GM12878 (cell line): ENCODE results near the gene STOML2. TPM values are rescaled to one million over a fixed set of nuclear protein-coding genes. Genes with fewer than 3 reads are reported as not detected.

Source experiments
- BHLHE40 ChIP-seq, 2 experiments: fragments of 450-650 bp in 1 of 2; IDR thresholded peaks; 2 replicates each; pipeline ENCODE4 v1.6.1; 2011 to 2017; ENCODE audit warnings: low read depth in 2 of 2, borderline replicate concordance in 1 of 2, improper control_type of control experiment in 1 of 2, low read length in 1 of 2, mild to moderate bottlenecking in 1 of 2
- GATAD2B ChIP-seq: fragments of 450-650 bp; conservative IDR thresholded peaks from 2 replicates; pipeline ENCODE4 v1.6.1; 2017; ENCODE audit warnings: low read depth, mild to moderate bottlenecking, moderate library complexity
- HDAC6 ChIP-seq: fragments of 200-600 bp; sonication (generic); IDR thresholded peaks from one replicate; pipeline ENCODE4 v1.8.0; 2017; ENCODE audit warnings: antibody characterized with exemption; ENCODE audit not compliant: unreplicated experiment
- HDGF ChIP-seq: fragments of 450-650 bp; IDR thresholded peaks from 2 replicates; pipeline ENCODE4 v1.6.1; 2016; ENCODE audit warnings: antibody characterized with exemption
- MEF2B ChIP-seq: fragments of 450-650 bp; IDR thresholded peaks from 2 replicates; pipeline ENCODE4 v1.6.1; 2018; ENCODE audit warnings: mild to moderate bottlenecking, moderate library complexity; ENCODE audit not compliant: partially characterized antibody, poor library complexity, severe bottlenecking
- RAD51 ChIP-seq: fragments of 450-650 bp; IDR thresholded peaks from 2 replicates; pipeline ENCODE4 v1.6.1; 2016; ENCODE audit warnings: moderate library complexity, mild to moderate bottlenecking, inconsistent platforms
- RBBP5 ChIP-seq: fragments of 200-600 bp; sonication (generic); conservative IDR thresholded peaks from 2 replicates; pipeline ENCODE4 v1.6.1; 2016
- RCOR1 ChIP-seq: conservative IDR thresholded peaks from 2 replicates; pipeline ENCODE4 v1.6.1; 2012; ENCODE audit warnings: low read depth, low read length, improper control_type of control experiment
- RFX5 ChIP-seq: IDR thresholded peaks from 2 replicates; pipeline ENCODE4 v1.6.1; 2011; ENCODE audit warnings: low read depth, low read length, improper control_type of control experiment
- SIN3A ChIP-seq: IDR thresholded peaks from 2 replicates; pipeline ENCODE4 v1.6.1; 2012; ENCODE audit warnings: low read depth, low read length, improper control_type of control experiment
- STAT3 ChIP-seq: IDR thresholded peaks from 2 replicates; pipeline ENCODE4 v1.6.1; 2011; ENCODE audit warnings: low read depth, low read length, improper control_type of control experiment
- ZNF207 ChIP-seq: fragments of 450-650 bp; IDR thresholded peaks from 2 replicates; pipeline ENCODE4 v1.6.1; 2014; ENCODE audit warnings: antibody characterized with exemption, mild to moderate bottlenecking, borderline replicate concordance
- ZNF384 ChIP-seq: IDR thresholded peaks from 2 replicates; pipeline ENCODE4 v1.6.1; 2012; ENCODE audit warnings: low read depth, mild to moderate bottlenecking, low read length, improper control_type of control experiment, borderline replicate concordance
- polyA plus RNA-seq, 11 experiments: library from polyadenylated mRNA; depleted of rRNA in 4 of 11; unstranded in 6 of 11; stranded (reverse) in 5 of 11; fragments of >200 nt; fragmentation: Nextera tagmentation in 4 of 11; fragmentation: Illumina TruSeq in 1 of 11; extraction: Ambion mirVana in 4 of 11; extraction: Trizol in 1 of 11; gene quantifications; 1 replicate in 1 of 11; 2 replicates in 10 of 11; pipeline versions ENCODE4 v1.2.1 to v1.2.3, GENCODE V29; 2011 to 2016; ENCODE audit warnings: inconsistent platforms in 2 of 11, missing spikeins in 2 of 11, low read depth in 1 of 11
- total RNA-seq, 4 experiments: library from RNA; depleted of rRNA in 3 of 4; stranded (reverse); fragments of >200 nt in 3 of 4; fragmentation: Illumina TruSeq in 1 of 4; extraction: Trizol in 1 of 4; gene quantifications; 2 replicates each; pipeline versions ENCODE4 v1.2.1 to v1.2.3, GENCODE V29; 2013 to 2021
- TF ChIP-seq, protein P1 (sequence below): fragments of 450-650 bp; IDR thresholded peaks from 2 replicates; pipeline ENCODE4 v1.6.1; 2017; ENCODE audit warnings: borderline replicate concordance
- TF ChIP-seq, protein P2 (sequence below): IDR thresholded peaks from 2 replicates; pipeline ENCODE4 v1.6.1; 2011; ENCODE audit warnings: low read depth, low read length, improper control_type of control experiment, borderline replicate concordance
- TF ChIP-seq, protein P3 (sequence below): fragments of 450-650 bp; IDR thresholded peaks from 2 replicates; pipeline ENCODE4 v1.6.1; 2017; ENCODE audit warnings: antibody characterized with exemption, mild to moderate bottlenecking, moderate library complexity
- TF ChIP-seq, protein P4 (sequence below): IDR thresholded peaks from 2 replicates; pipeline ENCODE4 v1.6.1; 2011; ENCODE audit warnings: borderline replicate concordance, low read depth, mild to moderate bottlenecking, moderate library complexity, low read length; ENCODE audit not compliant: insufficient read depth, poor library complexity, severe bottlenecking
- TF ChIP-seq, protein P5 (sequence below): fragments of 450-650 bp; IDR thresholded peaks from 2 replicates; pipeline ENCODE4 v1.6.1; 2017; ENCODE audit warnings: mild to moderate bottlenecking
- TF ChIP-seq, protein P6 (sequence below): IDR thresholded peaks from 2 replicates; pipeline ENCODE4 v1.6.1; 2012; ENCODE audit warnings: low read depth, low read length, improper control_type of control experiment

Gene STOML2
- total and polyA plus RNA-seq, 10 of the 15 experiments (the other 5 are each of a cell fraction or from before 2014, with no cell fraction given) = 112 to 284 (median 207) TPM

DNA sequence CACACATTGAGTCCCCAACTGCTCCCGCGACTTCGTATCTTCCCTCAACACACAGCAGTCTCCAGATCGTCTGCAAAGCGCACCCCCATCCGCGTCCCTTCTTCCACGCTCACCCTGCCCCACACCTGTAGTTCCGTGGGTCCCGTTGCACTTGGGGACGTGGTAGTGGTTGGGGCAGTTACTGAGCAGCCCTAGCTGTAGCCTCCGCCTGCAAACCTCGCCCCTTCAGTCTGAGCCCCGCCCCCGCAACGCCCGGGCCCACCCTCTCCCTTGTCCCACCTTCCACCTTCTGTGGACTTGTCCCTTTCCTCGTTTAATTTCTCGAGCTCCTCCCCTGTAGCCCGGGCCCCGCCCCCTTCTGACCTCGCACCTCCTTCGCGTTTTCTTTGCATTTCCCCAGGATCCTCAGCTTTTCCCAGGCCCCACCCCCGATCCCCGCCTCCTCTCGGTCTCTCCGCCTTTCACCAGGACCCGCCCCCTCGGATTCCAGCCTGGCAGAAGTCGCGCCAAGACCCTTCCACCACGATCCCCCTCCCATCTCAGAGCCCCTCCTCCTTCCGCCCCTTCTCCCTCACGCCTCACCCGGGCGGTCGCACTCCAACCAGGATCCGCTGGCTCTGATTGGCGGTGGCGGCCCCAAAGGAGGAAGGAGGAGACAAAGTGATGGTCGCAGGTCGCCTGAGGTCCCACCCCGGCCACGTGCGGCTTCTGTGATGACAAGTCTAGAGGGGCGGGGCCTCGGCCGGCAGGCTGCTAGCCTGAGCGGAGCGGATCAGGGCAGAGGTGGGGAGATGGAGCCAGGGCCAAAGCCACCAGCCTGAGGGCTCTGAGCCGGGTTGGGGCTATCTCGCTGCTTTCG is 13.0 kb upstream of the STOML2 start, which contains the start of gene ATOSB (continued):
- TF ChIP-seq ZNF207 (no peak), STAT3 (no peak), RFX5 (no peak), SIN3A (peak; percentile 40), HDGF (no peak; the same call in 1 of the 2 replicates), BHLHE40 (IDR thresholded peaks at IDR 0.05; ENCODE audit: borderline replicate concordance in 1 of 2, low read depth in 2 of 2, low read length in 1 of 2) (peak; percentile 97 to 98), HDAC6 (no peak), GATAD2B (no peak), RBBP5 (no peak), ZNF384 (no peak), RCOR1 (no peak), MEF2B (peak; percentile 60), RAD51 (peak; percentile 78)
- TF ChIP-seq, protein P1, sequence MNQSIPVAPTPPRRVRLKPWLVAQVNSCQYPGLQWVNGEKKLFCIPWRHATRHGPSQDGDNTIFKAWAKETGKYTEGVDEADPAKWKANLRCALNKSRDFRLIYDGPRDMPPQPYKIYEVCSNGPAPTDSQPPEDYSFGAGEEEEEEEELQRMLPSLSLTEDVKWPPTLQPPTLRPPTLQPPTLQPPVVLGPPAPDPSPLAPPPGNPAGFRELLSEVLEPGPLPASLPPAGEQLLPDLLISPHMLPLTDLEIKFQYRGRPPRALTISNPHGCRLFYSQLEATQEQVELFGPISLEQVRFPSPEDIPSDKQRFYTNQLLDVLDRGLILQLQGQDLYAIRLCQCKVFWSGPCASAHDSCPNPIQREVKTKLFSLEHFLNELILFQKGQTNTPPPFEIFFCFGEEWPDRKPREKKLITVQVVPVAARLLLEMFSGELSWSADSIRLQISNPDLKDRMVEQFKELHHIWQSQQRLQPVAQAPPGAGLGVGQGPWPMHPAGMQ = no peak
- TF ChIP-seq, protein P2, sequence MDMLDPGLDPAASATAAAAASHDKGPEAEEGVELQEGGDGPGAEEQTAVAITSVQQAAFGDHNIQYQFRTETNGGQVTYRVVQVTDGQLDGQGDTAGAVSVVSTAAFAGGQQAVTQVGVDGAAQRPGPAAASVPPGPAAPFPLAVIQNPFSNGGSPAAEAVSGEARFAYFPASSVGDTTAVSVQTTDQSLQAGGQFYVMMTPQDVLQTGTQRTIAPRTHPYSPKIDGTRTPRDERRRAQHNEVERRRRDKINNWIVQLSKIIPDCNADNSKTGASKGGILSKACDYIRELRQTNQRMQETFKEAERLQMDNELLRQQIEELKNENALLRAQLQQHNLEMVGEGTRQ = peak; percentile 69
- TF ChIP-seq, protein P3, sequence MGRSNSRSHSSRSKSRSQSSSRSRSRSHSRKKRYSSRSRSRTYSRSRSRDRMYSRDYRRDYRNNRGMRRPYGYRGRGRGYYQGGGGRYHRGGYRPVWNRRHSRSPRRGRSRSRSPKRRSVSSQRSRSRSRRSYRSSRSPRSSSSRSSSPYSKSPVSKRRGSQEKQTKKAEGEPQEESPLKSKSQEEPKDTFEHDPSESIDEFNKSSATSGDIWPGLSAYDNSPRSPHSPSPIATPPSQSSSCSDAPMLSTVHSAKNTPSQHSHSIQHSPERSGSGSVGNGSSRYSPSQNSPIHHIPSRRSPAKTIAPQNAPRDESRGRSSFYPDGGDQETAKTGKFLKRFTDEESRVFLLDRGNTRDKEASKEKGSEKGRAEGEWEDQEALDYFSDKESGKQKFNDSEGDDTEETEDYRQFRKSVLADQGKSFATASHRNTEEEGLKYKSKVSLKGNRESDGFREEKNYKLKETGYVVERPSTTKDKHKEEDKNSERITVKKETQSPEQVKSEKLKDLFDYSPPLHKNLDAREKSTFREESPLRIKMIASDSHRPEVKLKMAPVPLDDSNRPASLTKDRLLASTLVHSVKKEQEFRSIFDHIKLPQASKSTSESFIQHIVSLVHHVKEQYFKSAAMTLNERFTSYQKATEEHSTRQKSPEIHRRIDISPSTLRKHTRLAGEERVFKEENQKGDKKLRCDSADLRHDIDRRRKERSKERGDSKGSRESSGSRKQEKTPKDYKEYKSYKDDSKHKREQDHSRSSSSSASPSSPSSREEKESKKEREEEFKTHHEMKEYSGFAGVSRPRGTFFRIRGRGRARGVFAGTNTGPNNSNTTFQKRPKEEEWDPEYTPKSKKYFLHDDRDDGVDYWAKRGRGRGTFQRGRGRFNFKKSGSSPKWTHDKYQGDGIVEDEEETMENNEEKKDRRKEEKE = no peak
- TF ChIP-seq, protein P4, sequence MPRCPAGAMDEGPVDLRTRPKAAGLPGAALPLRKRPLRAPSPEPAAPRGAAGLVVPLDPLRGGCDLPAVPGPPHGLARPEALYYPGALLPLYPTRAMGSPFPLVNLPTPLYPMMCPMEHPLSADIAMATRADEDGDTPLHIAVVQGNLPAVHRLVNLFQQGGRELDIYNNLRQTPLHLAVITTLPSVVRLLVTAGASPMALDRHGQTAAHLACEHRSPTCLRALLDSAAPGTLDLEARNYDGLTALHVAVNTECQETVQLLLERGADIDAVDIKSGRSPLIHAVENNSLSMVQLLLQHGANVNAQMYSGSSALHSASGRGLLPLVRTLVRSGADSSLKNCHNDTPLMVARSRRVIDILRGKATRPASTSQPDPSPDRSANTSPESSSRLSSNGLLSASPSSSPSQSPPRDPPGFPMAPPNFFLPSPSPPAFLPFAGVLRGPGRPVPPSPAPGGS = no peak
- TF ChIP-seq, protein P5, sequence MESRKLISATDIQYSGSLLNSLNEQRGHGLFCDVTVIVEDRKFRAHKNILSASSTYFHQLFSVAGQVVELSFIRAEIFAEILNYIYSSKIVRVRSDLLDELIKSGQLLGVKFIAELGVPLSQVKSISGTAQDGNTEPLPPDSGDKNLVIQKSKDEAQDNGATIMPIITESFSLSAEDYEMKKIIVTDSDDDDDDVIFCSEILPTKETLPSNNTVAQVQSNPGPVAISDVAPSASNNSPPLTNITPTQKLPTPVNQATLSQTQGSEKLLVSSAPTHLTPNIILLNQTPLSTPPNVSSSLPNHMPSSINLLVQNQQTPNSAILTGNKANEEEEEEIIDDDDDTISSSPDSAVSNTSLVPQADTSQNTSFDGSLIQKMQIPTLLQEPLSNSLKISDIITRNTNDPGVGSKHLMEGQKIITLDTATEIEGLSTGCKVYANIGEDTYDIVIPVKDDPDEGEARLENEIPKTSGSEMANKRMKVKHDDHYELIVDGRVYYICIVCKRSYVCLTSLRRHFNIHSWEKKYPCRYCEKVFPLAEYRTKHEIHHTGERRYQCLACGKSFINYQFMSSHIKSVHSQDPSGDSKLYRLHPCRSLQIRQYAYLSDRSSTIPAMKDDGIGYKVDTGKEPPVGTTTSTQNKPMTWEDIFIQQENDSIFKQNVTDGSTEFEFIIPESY = no peak
- TF ChIP-seq, protein P6, sequence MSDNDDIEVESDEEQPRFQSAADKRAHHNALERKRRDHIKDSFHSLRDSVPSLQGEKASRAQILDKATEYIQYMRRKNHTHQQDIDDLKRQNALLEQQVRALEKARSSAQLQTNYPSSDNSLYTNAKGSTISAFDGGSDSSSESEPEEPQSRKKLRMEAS = peak; percentile 82
